Glutamatergic neuron (in vitro differentiated cells): ENCODE measurements around the gene SUPT6H. TPM values are rescaled to one million over a fixed set of nuclear protein-coding genes. Genes with fewer than 3 reads are reported as not detected.

Experiments used
- DNase-seq: peaks from one replicate; pipeline ENCODE4 v3.0.0; 2022
- H3K27ac Mint-ChIP-seq: one replicate; pipeline ENCODE4 v1.8.0; 2020; ENCODE audit warnings: mild to moderate bottlenecking, mixed read lengths, inconsistent platforms; ENCODE audit not compliant: unreplicated experiment
- H3K27me3 Mint-ChIP-seq: one replicate; pipeline ENCODE4 v1.8.0; 2020; ENCODE audit warnings: mild to moderate bottlenecking, moderate library complexity, mixed read lengths, inconsistent platforms; ENCODE audit not compliant: unreplicated experiment
- H3K36me3 Mint-ChIP-seq: one replicate; pipeline ENCODE4 v1.8.0; 2020; ENCODE audit warnings: mild to moderate bottlenecking, mixed read lengths, inconsistent platforms; ENCODE audit not compliant: unreplicated experiment
- H3K4me1 Mint-ChIP-seq: one replicate; pipeline ENCODE4 v1.8.0; 2020; ENCODE audit warnings: mild to moderate bottlenecking, low read depth, mixed read lengths, inconsistent platforms; ENCODE audit not compliant: unreplicated experiment
- H3K4me3 Mint-ChIP-seq: one replicate; pipeline ENCODE4 v1.8.0; 2020; ENCODE audit warnings: mild to moderate bottlenecking, mixed read lengths, inconsistent platforms; ENCODE audit not compliant: unreplicated experiment
- H3K9me3 Mint-ChIP-seq: one replicate; pipeline ENCODE4 v1.8.0; 2020; ENCODE audit warnings: mild to moderate bottlenecking, moderate library complexity, mixed read lengths, inconsistent platforms; ENCODE audit not compliant: unreplicated experiment
- CTCF ChIP-seq: fragments of 200-600 bp; sonication (generic); IDR thresholded peaks from one replicate; pipeline ENCODE4 v1.5.0; 2021; ENCODE audit not compliant: partially characterized antibody, unreplicated experiment
- total RNA-seq: library from RNA; stranded (reverse); fragmentation: NEBNext Ultra II Directional; extraction: Animal tissue kit (Norgen Biotek cat#: 25700); gene quantifications from one replicate; pipeline ENCODE4 v1.2.1, GENCODE V29; 2021; ENCODE audit not compliant: unreplicated experiment

Gene SUPT6H
- total RNA-seq, 1 donor from 2014 or later = 108 TPM

DNA sequence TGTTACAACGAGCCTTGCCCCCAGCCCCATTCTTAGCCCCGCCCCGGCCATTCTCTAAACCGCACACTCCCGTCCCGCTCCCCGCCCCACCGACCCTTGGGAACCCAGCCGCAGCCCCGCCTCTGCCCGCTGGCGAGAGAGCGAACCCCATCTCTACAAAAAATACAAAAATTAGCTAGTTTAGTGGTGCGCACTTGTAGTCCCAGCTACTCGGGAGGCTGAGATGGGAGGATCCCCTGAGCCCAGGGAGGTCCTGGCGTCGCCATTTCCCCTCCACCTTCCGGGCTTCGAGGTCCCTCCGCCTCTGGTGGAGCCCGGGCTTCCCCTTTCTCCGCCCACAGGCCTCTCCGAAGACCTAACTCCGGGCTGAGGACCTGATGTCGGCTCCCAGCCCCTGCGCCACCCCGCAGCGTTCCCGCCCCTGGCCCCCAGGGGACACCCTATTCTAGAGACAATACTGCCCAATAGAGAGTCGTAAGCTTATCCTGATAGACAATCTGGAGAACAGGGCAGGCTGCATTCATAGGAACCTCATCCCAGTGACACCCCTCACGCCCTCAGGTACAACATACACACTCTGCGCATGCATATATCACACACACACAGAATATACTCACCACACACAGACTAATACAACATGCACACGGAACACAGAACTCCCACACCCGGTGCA lies 50.2 kb downstream of the SUPT6H start:
- peak overlapping the region; percentile 94 for H3K4me3 Mint-ChIP-seq
- peaks cover 18% of the 10 kb centered on the region for H3K4me1 Mint-ChIP-seq
- H3K27me3 Mint-ChIP-seq = peaks cover 21% of the 10 kb centered on the region
- DNase-seq = peak; percentile 85
- peaks cover 19% of the 10 kb centered on the region for H3K9me3 Mint-ChIP-seq
- peaks cover 4% of the 10 kb centered on the region for H3K36me3 Mint-ChIP-seq
- no peak for TF ChIP-seq CTCF
- peak overlapping the region; percentile 100 for H3K27ac Mint-ChIP-seq

GRCh38 chr17:28712705-28713415 lies 50.9 kb downstream of the SUPT6H start:
- peaks cover 16% of the 10 kb centered on the region for H3K27me3 Mint-ChIP-seq
- H3K4me3 Mint-ChIP-seq = peak overlapping the region; percentile 94
- TF ChIP-seq CTCF = no peak
- DNase-seq = no peak
- peaks cover 4% of the 10 kb centered on the region for H3K36me3 Mint-ChIP-seq
- H3K9me3 Mint-ChIP-seq = peaks cover 14% of the 10 kb centered on the region
- H3K27ac Mint-ChIP-seq = peak overlapping the region; percentile 100
- peaks cover 13% of the 10 kb centered on the region for H3K4me1 Mint-ChIP-seq

DNA sequence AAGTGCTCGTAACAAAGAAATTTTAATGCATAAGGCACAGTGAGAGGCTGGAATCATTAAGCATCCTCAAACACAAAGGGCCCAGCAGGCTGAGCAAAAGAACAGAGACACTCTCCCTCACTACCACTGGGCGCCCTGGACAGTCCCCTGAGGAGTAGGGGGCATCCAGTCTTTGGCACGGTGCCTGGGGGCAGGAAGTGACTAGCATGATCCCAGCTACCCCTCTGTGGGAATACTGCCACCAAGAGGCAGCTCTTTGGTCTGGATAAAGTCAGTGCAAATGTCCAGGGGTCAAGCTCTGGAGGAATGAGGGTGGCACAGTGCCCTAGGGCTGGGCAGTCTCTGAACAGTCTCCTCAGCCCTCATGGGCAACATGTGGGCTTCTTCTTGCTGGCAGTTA lies 52.3 kb downstream of the SUPT6H start:
- Mint-ChIP-seq H3K4me1 (peaks cover 18% of the 10 kb centered on the region), H3K27ac (no peak overlapping the region), H3K27me3 (peaks cover 20% of the 10 kb centered on the region), H3K36me3 (no peaks in the 10 kb centered on the region), H3K4me3 (no peak overlapping the region), H3K9me3 (peaks cover 20% of the 10 kb centered on the region)
- DNase-seq = no peak
- TF ChIP-seq CTCF = no peak

DNA sequence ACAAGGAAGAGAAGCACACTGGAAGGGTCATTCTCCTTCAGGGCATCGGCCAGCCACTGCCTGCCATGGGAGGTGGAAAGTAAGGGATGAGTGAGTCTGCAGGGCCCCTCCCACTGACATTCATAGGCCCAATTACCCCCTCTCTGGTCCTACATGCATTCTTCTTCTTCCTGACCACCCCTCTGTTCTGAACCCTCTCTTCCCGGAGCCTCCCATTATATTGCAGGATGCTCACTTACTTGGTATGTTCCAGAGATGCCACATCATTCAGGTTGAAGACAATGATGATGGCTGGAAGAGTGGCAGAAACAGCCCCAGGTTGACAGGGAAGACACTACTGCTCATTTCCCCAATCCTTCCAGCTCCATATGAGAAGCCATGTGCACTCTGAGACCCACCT lies 53.2 kb downstream of the SUPT6H start:
- Mint-ChIP-seq H3K36me3 (no peaks in the 10 kb centered on the region), H3K9me3 (peaks cover 22% of the 10 kb centered on the region), H3K27ac (no peak overlapping the region), H3K4me1 (peaks cover 20% of the 10 kb centered on the region), H3K4me3 (no peak overlapping the region), H3K27me3 (peaks cover 22% of the 10 kb centered on the region)
- no peak for TF ChIP-seq CTCF
- no peak for DNase-seq
